K562 (cell line): ENCODE measurements around the gene FOSL1. TPM values are rescaled to one million over a fixed set of nuclear protein-coding genes. Genes with fewer than 3 reads are reported as not detected.

ENCODE experiments used
- ATF7 ChIP-seq: fragments of 450-650 bp; IDR thresholded peaks from 2 replicates; pipeline ENCODE4 v1.7.1; 2014; ENCODE audit warnings: mild to moderate bottlenecking, moderate library complexity
- BHLHE40 ChIP-seq: IDR thresholded peaks from 2 replicates; pipeline ENCODE4 v1.6.1; 2011; ENCODE audit warnings: low read length, improper control_type of control experiment
- CCNT2 ChIP-seq: IDR thresholded peaks from 2 replicates; pipeline ENCODE4 v1.6.1; 2011; ENCODE audit warnings: borderline replicate concordance, low read depth, mild to moderate bottlenecking, moderate library complexity, mixed read lengths, low read length; ENCODE audit not compliant: insufficient read length; ENCODE audit errors: extremely low read depth
- CTCF ChIP-seq, 3 experiments: IDR thresholded peaks in 2 of 3; conservative IDR thresholded peaks in 1 of 3; 2 replicates each; pipeline ENCODE4 v1.5.1; 2011 to 2012; ENCODE audit warnings: low read length in 3 of 3, mild to moderate bottlenecking in 3 of 3, control low read depth in 2 of 3, improper control_type of control experiment in 1 of 3, inconsistent platforms in 1 of 3, low read depth in 1 of 3, mixed read lengths in 1 of 3, moderate library complexity in 1 of 3; ENCODE audit not compliant: insufficient read depth in 2 of 3
- MECOM ChIP-seq: fragments of 250-450 bp; sonication (Bioruptor Pico); IDR thresholded peaks from 2 replicates; pipeline ENCODE4 v1.8.0; 2022; ENCODE audit warnings: inconsistent platforms
- MEIS2 ChIP-seq: fragments of 450-650 bp; IDR thresholded peaks from 2 replicates; pipeline ENCODE4 v1.6.1; 2014; ENCODE audit warnings: mild to moderate bottlenecking; ENCODE audit not compliant: partially characterized antibody
- NFE2L1 ChIP-seq: fragments of 450-650 bp; IDR thresholded peaks from 2 replicates; pipeline ENCODE4 v1.6.1; 2016; ENCODE audit warnings: missing genetic modification characterization, low read depth, mild to moderate bottlenecking, missing compliant biosample characterization, moderate library complexity, borderline replicate concordance
- POLR3G ChIP-seq: IDR thresholded peaks from 2 replicates; pipeline ENCODE4 v1.6.1; 2011; ENCODE audit not compliant: insufficient read length, insufficient replicate concordance; ENCODE audit errors: extremely low read depth
- PRMT5 ChIP-seq: sonication (generic); formaldehyde crosslinking; IDR thresholded peaks from 2 replicates; pipeline ENCODE4 v1.5.0; 2020; ENCODE audit warnings: missing genetic modification reagents
- PURB ChIP-seq: sonication (generic); formaldehyde crosslinking; IDR thresholded peaks from 2 replicates; pipeline ENCODE4 v1.9.0; 2021; ENCODE audit warnings: low read depth, mild to moderate bottlenecking, missing genetic modification reagents
- RBFOX2 ChIP-seq: fragments of 200-400 bp; formaldehyde crosslinking; IDR thresholded peaks from 2 replicates; pipeline ENCODE4 v1.6.1; 2017; ENCODE audit warnings: low read depth, mild to moderate bottlenecking, low read length, moderate library complexity
- SMARCC2 ChIP-seq: fragments of 450-650 bp; IDR thresholded peaks from 2 replicates; pipeline ENCODE4 v1.6.1; 2017; ENCODE audit warnings: antibody characterized with exemption, moderate library complexity, mild to moderate bottlenecking, low read depth
- ZBTB1 ChIP-seq: sonication (generic); formaldehyde crosslinking; IDR thresholded peaks from 2 replicates; pipeline ENCODE4 v1.8.1; 2023; ENCODE audit warnings: missing genetic modification reagents, low read depth, mild to moderate bottlenecking, borderline replicate concordance
- ZNF407 ChIP-seq: fragments of 450-650 bp; IDR thresholded peaks from 2 replicates; pipeline ENCODE4 v1.6.1; 2016; ENCODE audit warnings: low read depth
- ZNF77 ChIP-seq: fragments of 250-450 bp; sonication (Bioruptor Pico); IDR thresholded peaks from 2 replicates; pipeline ENCODE4 v1.5.0; 2020
- polyA plus RNA-seq, 8 experiments: library from polyadenylated mRNA; depleted of rRNA in 4 of 8; stranded (reverse) in 5 of 8; unstranded in 3 of 8; fragments of >200 nt; fragmentation: Nextera tagmentation in 2 of 8; fragmentation: Illumina TruSeq in 1 of 8; extraction: Ambion mirVana in 2 of 8; extraction: Trizol in 1 of 8; gene quantifications; 2 replicates each; pipeline versions ENCODE4 v1.2.1 to v1.2.3, GENCODE V29; 2011 to 2014; ENCODE audit warnings: inconsistent platforms in 1 of 8, missing spikeins in 1 of 8
- total RNA-seq, 7 experiments: library from RNA; depleted of rRNA in 6 of 7; stranded (reverse); fragments of >200 nt in 6 of 7; fragmentation: Illumina TruSeq in 2 of 7; extraction: Trizol in 2 of 7; gene quantifications; 2 replicates each; pipeline versions ENCODE4 v1.2.1 to v1.2.3, GENCODE V29; 2011 to 2021; ENCODE audit warnings: low replicate concordance in 1 of 7
- TF ChIP-seq, protein P1 (sequence below): sonication (generic); formaldehyde crosslinking; IDR thresholded peaks from 2 replicates; pipeline ENCODE4 v1.9.0; 2022; ENCODE audit warnings: mild to moderate bottlenecking, missing genetic modification reagents

Gene FOSL1
- total and polyA plus RNA-seq, 9 of the 15 experiments (the other 6 are each of a cell fraction or from before 2014, with no cell fraction given): 3.5 to 39.6 (median 10.0) TPM

GRCh38 chr11:65932558-65932919 lies 32.4 kb upstream of the FOSL1 start (continued):
- TF ChIP-seq CTCF (IDR thresholded peaks at IDR 0.05 in 2 of 3, conservative IDR thresholded peaks at IDR 0.05 in 1 of 3; ENCODE audit: insufficient read depth in 2 of 3, low read depth in 1 of 3, low read length in 3 of 3): peak; percentile 26 to 49 (median 42); a peak in 4 of 6 replicates
- peak; percentile 31; the same call in 1 of the 2 replicates for TF ChIP-seq BHLHE40
- TF ChIP-seq PURB (CRISPR knock-in tag): no peak
- TF ChIP-seq CCNT2: no peak
- TF ChIP-seq ZBTB1: no peak
- TF ChIP-seq ATF7: peak; percentile 36; the same call in 1 of the 2 replicates
- TF ChIP-seq RBFOX2: no peak
- TF ChIP-seq MECOM: no peak
- TF ChIP-seq, protein P1, sequence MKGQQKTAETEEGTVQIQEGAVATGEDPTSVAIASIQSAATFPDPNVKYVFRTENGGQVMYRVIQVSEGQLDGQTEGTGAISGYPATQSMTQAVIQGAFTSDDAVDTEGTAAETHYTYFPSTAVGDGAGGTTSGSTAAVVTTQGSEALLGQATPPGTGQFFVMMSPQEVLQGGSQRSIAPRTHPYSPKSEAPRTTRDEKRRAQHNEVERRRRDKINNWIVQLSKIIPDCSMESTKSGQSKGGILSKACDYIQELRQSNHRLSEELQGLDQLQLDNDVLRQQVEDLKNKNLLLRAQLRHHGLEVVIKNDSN: peak; percentile 90
- no peak for TF ChIP-seq SMARCC2
- no peak for TF ChIP-seq ZNF77 (CRISPR knock-in tag)
- no peak for TF ChIP-seq PRMT5 (CRISPR knock-in tag)
- TF ChIP-seq NFE2L1 (tag): no peak
- no peak for TF ChIP-seq POLR3G
- TF ChIP-seq ZNF407: no peak
- TF ChIP-seq MEIS2: no peak
